K562 (cell line): ENCODE results near the gene NECAP2. TPM values are rescaled to one million over a fixed set of nuclear protein-coding genes. Genes with fewer than 3 reads are reported as not detected.

Source experiments
- ARID2 ChIP-seq: fragments of 450-650 bp; IDR thresholded peaks from 2 replicates; pipeline ENCODE4 v1.6.1; 2017; ENCODE audit warnings: antibody characterized with exemption, mild to moderate bottlenecking
- ATF7 ChIP-seq: fragments of 450-650 bp; IDR thresholded peaks from 2 replicates; pipeline ENCODE4 v1.7.1; 2014; ENCODE audit warnings: mild to moderate bottlenecking, moderate library complexity
- E2F6 ChIP-seq, 2 experiments: IDR thresholded peaks; 2 replicates each; pipeline ENCODE4 v1.6.1; 2011; ENCODE audit warnings: borderline replicate concordance in 1 of 2, control low read depth in 1 of 2, low read depth in 1 of 2, low read length in 1 of 2, mild to moderate bottlenecking in 1 of 2, mixed read lengths in 1 of 2, moderate library complexity in 1 of 2; ENCODE audit not compliant: insufficient read depth in 1 of 2, insufficient read length in 1 of 2, poor library complexity in 1 of 2, severe bottlenecking in 1 of 2; ENCODE audit errors: extremely low read depth in 1 of 2
- ETS2 ChIP-seq: IDR thresholded peaks from 2 replicates; pipeline ENCODE4 v1.6.1; 2016; ENCODE audit warnings: borderline replicate concordance, missing genetic modification characterization, mild to moderate bottlenecking, moderate library complexity, missing compliant biosample characterization; ENCODE audit not compliant: poor library complexity, severe bottlenecking
- GTF3C2 ChIP-seq: IDR thresholded peaks from 3 replicates; pipeline ENCODE4 v1.6.1; 2011; ENCODE audit warnings: borderline replicate concordance, mild to moderate bottlenecking, moderate library complexity; ENCODE audit not compliant: insufficient read length; ENCODE audit errors: extremely low read depth
- HBP1 ChIP-seq: fragments of 450-650 bp; formaldehyde crosslinking; IDR thresholded peaks from 2 replicates; pipeline ENCODE4 v1.4.0; 2022; ENCODE audit warnings: missing genetic modification characterization
- HCFC1 ChIP-seq: IDR thresholded peaks from 2 replicates; pipeline ENCODE4 v1.6.1; 2012; ENCODE audit warnings: low read depth, low read length, improper control_type of control experiment
- NFE2L1 ChIP-seq: fragments of 450-650 bp; IDR thresholded peaks from 2 replicates; pipeline ENCODE4 v1.6.1; 2016; ENCODE audit warnings: missing genetic modification characterization, low read depth, mild to moderate bottlenecking, missing compliant biosample characterization, moderate library complexity, borderline replicate concordance
- NR2F6 ChIP-seq: fragments of 450-650 bp; formaldehyde crosslinking; IDR thresholded peaks from 2 replicates; pipeline ENCODE4 v1.4.0; 2020; ENCODE audit warnings: mild to moderate bottlenecking
- POLR3A ChIP-seq: IDR thresholded peaks from 2 replicates; pipeline ENCODE4 v1.6.1; 2011; ENCODE audit warnings: borderline replicate concordance, mild to moderate bottlenecking, moderate library complexity; ENCODE audit not compliant: insufficient read length, insufficient read depth; ENCODE audit errors: extremely low read depth
- PURB ChIP-seq: sonication (generic); formaldehyde crosslinking; IDR thresholded peaks from 2 replicates; pipeline ENCODE4 v1.9.0; 2021; ENCODE audit warnings: low read depth, mild to moderate bottlenecking, missing genetic modification reagents
- ZNF354B ChIP-seq: fragments of 250-450 bp; sonication (Bioruptor Pico); IDR thresholded peaks from 2 replicates; pipeline ENCODE4 v1.4.0; 2020
- ZNF408 ChIP-seq: fragments of 250-450 bp; sonication (Bioruptor Pico); IDR thresholded peaks from 2 replicates; pipeline ENCODE4 v1.4.0; 2020; ENCODE audit warnings: low read depth, mild to moderate bottlenecking, moderate library complexity
- ZNF589 ChIP-seq: fragments of 200-800 bp; sonication (Bioruptor generic); IDR thresholded peaks from 2 replicates; pipeline ENCODE4 v1.6.1; 2016; ENCODE audit warnings: low read depth, missing genetic modification characterization, missing compliant biosample characterization
- ZNF644 ChIP-seq: fragments of 200-800 bp; sonication (Bioruptor generic); IDR thresholded peaks from 2 replicates; pipeline ENCODE4 v1.6.1; 2016; ENCODE audit warnings: low read depth, missing genetic modification characterization, missing compliant biosample characterization
- ZSCAN32 ChIP-seq: fragments of 450-650 bp; formaldehyde crosslinking; IDR thresholded peaks from 2 replicates; pipeline ENCODE4 v1.4.0; 2020; ENCODE audit warnings: mild to moderate bottlenecking, moderate library complexity
- polyA plus RNA-seq, 8 experiments: library from polyadenylated mRNA; depleted of rRNA in 4 of 8; stranded (reverse) in 5 of 8; unstranded in 3 of 8; fragments of >200 nt; fragmentation: Nextera tagmentation in 2 of 8; fragmentation: Illumina TruSeq in 1 of 8; extraction: Ambion mirVana in 2 of 8; extraction: Trizol in 1 of 8; gene quantifications; 2 replicates each; pipeline versions ENCODE4 v1.2.1 to v1.2.3, GENCODE V29; 2011 to 2014; ENCODE audit warnings: inconsistent platforms in 1 of 8, missing spikeins in 1 of 8
- total RNA-seq, 7 experiments: library from RNA; depleted of rRNA in 6 of 7; stranded (reverse); fragments of >200 nt in 6 of 7; fragmentation: Illumina TruSeq in 2 of 7; extraction: Trizol in 2 of 7; gene quantifications; 2 replicates each; pipeline versions ENCODE4 v1.2.1 to v1.2.3, GENCODE V29; 2011 to 2021; ENCODE audit warnings: low replicate concordance in 1 of 7

The NECAP2 gene
- total and polyA plus RNA-seq, 9 of the 15 experiments (the other 6 are each of a cell fraction or from before 2014, with no cell fraction given) = 22.7 to 107 (median 79.2) TPM

GRCh38 chr1:16391411-16391810 is 49.1 kb upstream of the NECAP2 start (continued):
- TF ChIP-seq E2F6 (IDR thresholded peaks at IDR 0.05; ENCODE audit: borderline replicate concordance in 1 of 2, extremely low read depth in 1 of 2, insufficient read depth in 1 of 2, insufficient read length in 1 of 2, low read depth in 1 of 2, low read length in 1 of 2, poor library complexity in 1 of 2, severe bottlenecking in 1 of 2) = peak in 1 of 2 experiments; percentile 25
- no peak for TF ChIP-seq ZNF408 (CRISPR knock-in tag)
- no peak for TF ChIP-seq ZNF644 (tag)
- no peak for TF ChIP-seq POLR3A
- no peak for TF ChIP-seq ZSCAN32
- no peak for TF ChIP-seq GTF3C2
- peak; percentile 45; the same call in 1 of the 2 replicates for TF ChIP-seq ATF7
- TF ChIP-seq NR2F6 (CRISPR knock-in tag) = no peak
- no peak for TF ChIP-seq ARID2
- TF ChIP-seq ZNF354B (CRISPR knock-in tag) = no peak
- no peak for TF ChIP-seq PURB (CRISPR knock-in tag)
- TF ChIP-seq HBP1 (CRISPR knock-in tag) = no peak
- 0 out of 2 replicates have a peak, but pooled peaks have one; percentile 51 for TF ChIP-seq ZNF589
- TF ChIP-seq HCFC1 = no peak
- no peak for TF ChIP-seq ETS2 (tag)
- no peak for TF ChIP-seq NFE2L1 (tag)
